K562 (cell line): ENCODE measurements around the gene ATP5F1D. TPM values are rescaled to one million over a fixed set of nuclear protein-coding genes. Genes with fewer than 3 reads are reported as not detected.

Source experiments
- CCAR2 ChIP-seq: fragments of 200-400 bp; formaldehyde crosslinking; IDR thresholded peaks from 2 replicates; pipeline ENCODE4 v1.6.1; 2017; ENCODE audit warnings: mild to moderate bottlenecking, low read depth, low read length
- EGR1 ChIP-seq: fragments of 450-650 bp; conservative IDR thresholded peaks from 2 replicates; pipeline ENCODE4 v1.6.1; 2017; ENCODE audit warnings: mild to moderate bottlenecking
- FOXP4 ChIP-seq: sonication (generic); formaldehyde crosslinking; IDR thresholded peaks from 2 replicates; pipeline ENCODE4 v1.8.0; 2022; ENCODE audit warnings: mild to moderate bottlenecking, missing genetic modification reagents, borderline replicate concordance
- HIVEP1 ChIP-seq: fragments of 250-450 bp; sonication (Bioruptor Pico); IDR thresholded peaks from 2 replicates; pipeline ENCODE4 v1.4.0; 2020; ENCODE audit warnings: mild to moderate bottlenecking
- HMGN3 ChIP-seq: IDR thresholded peaks from 2 replicates; pipeline ENCODE4 v1.6.1; 2011; ENCODE audit warnings: borderline replicate concordance, low read depth, mild to moderate bottlenecking, mixed read lengths, low read length; ENCODE audit not compliant: insufficient read length; ENCODE audit errors: extremely low read depth
- NFYB ChIP-seq: IDR thresholded peaks from 2 replicates; pipeline ENCODE4 v1.6.1; 2011; ENCODE audit warnings: mild to moderate bottlenecking, moderate library complexity; ENCODE audit not compliant: insufficient read length; ENCODE audit errors: extremely low read depth
- POLR2A ChIP-seq: fragments of 450-650 bp; conservative IDR thresholded peaks from 2 replicates; pipeline ENCODE4 v1.6.1; 2016
- POLR2AphosphoS2 ChIP-seq: IDR thresholded peaks from 2 replicates; pipeline ENCODE4 v1.6.1; 2012; ENCODE audit warnings: low read length, improper control_type of control experiment
- SRSF9 ChIP-seq: fragments of 200-400 bp; formaldehyde crosslinking; IDR thresholded peaks from 2 replicates; pipeline ENCODE4 v1.6.1; 2017; ENCODE audit warnings: low read depth, low read length, borderline replicate concordance
- TBP ChIP-seq: optimal IDR thresholded peaks from 2 replicates; pipeline ENCODE3; 2011; ENCODE audit warnings: low read depth, low read length, improper control_type of control experiment
- TCFL5 ChIP-seq: fragments of 250-450 bp; sonication (Bioruptor Pico); conservative IDR thresholded peaks from 2 replicates; pipeline ENCODE4 v1.6.1; 2021; ENCODE audit warnings: mild to moderate bottlenecking, moderate library complexity, matching md5 sums
- THAP12 ChIP-seq: fragments of 250-450 bp; sonication (Bioruptor Pico); IDR thresholded peaks from 2 replicates; pipeline ENCODE4 v1.9.0; 2021; ENCODE audit warnings: mild to moderate bottlenecking, inconsistent platforms
- ZNF263 ChIP-seq: sonication (generic); formaldehyde crosslinking; IDR thresholded peaks from 2 replicates; pipeline ENCODE4 v1.8.0; 2022; ENCODE audit warnings: mild to moderate bottlenecking, missing genetic modification reagents, borderline replicate concordance
- ZNF324 ChIP-seq: fragments of 250-450 bp; sonication (Bioruptor Pico); IDR thresholded peaks from 2 replicates; pipeline ENCODE4 v1.4.0; 2020; ENCODE audit warnings: mild to moderate bottlenecking
- ZNF75A ChIP-seq: fragments of 450-650 bp; formaldehyde crosslinking; IDR thresholded peaks from 2 replicates; pipeline ENCODE4 v1.4.0; 2020; ENCODE audit warnings: mild to moderate bottlenecking
- polyA plus RNA-seq, 8 experiments: library from polyadenylated mRNA; depleted of rRNA in 4 of 8; stranded (reverse) in 5 of 8; unstranded in 3 of 8; fragments of >200 nt; fragmentation: Nextera tagmentation in 2 of 8; fragmentation: Illumina TruSeq in 1 of 8; extraction: Ambion mirVana in 2 of 8; extraction: Trizol in 1 of 8; gene quantifications; 2 replicates each; pipeline versions ENCODE4 v1.2.1 to v1.2.3, GENCODE V29; 2011 to 2014; ENCODE audit warnings: inconsistent platforms in 1 of 8, missing spikeins in 1 of 8
- total RNA-seq, 7 experiments: library from RNA; depleted of rRNA in 6 of 7; stranded (reverse); fragments of >200 nt in 6 of 7; fragmentation: Illumina TruSeq in 2 of 7; extraction: Trizol in 2 of 7; gene quantifications; 2 replicates each; pipeline versions ENCODE4 v1.2.1 to v1.2.3, GENCODE V29; 2011 to 2021; ENCODE audit warnings: low replicate concordance in 1 of 7

Gene ATP5F1D
- total and polyA plus RNA-seq, 9 of the 15 experiments (the other 6 are each of a cell fraction or from before 2014, with no cell fraction given), result 3.9 to 409 (median 36.8) TPM

- TF ChIP-seq ZNF75A (CRISPR knock-in tag) (no peak), POLR2A (peak; percentile 59), POLR2AphosphoS2 (no peak), ZNF263 (no peak; the same call in 1 of the 2 replicates), FOXP4 (peak; percentile 99), THAP12 (CRISPR knock-in tag) (peak; percentile 92; the same call in 1 of the 2 replicates), CCAR2 (no peak), TBP (peak; percentile 81), ZNF324 (CRISPR knock-in tag) (0 out of 2 replicates have a peak, but pooled peaks have one; percentile 35), EGR1 (peak; percentile 74), HIVEP1 (CRISPR knock-in tag) (peak; percentile 60; the same call in 1 of the 2 replicates), NFYB (peak; percentile 77), TCFL5 (CRISPR knock-in tag) (no peak), HMGN3 (peak; percentile 72), SRSF9 (no peak)
Measured at GRCh38 chr19:1205114-1206099, 36.1 kb upstream of the ATP5F1D start, which contains the start of gene STK11 (continued).
